HCT116 (cell line): ENCODE results near the gene PAK1. TPM values are rescaled to one million over a fixed set of nuclear protein-coding genes. Genes with fewer than 3 reads are reported as not detected.

Experiments
- ATAC-seq: fragments of 200-7000 bp; cut with Tn5 transposase; 2 replicates; pipeline ENCODE4 v1.9.1; 2020; ENCODE audit warnings: mild to moderate bottlenecking, moderate library complexity
- BruUV-seq: library from RNA; stranded (reverse); fragments of 400-500 nt; replicated peaks from 2 replicates; lab custom pipeline; 2021; lab: Mats Ljungman, UMichigan
- CTCF ChIA-PET: fragments of 300-600 bp; sonication (Branson Sonifier 250); formaldehyde crosslinking; loops from one replicate; lab custom pipeline; 2021; ENCODE audit warnings: antibody characterized with exemption; lab: Charles Lee
- POLR2A ChIA-PET: fragments of 300-600, 350-600 bp; sonication (Branson Sonifier 250); formaldehyde crosslinking; loops from one replicate; lab custom pipeline; 2021; ENCODE audit warnings: antibody characterized with exemption; lab: Charles Lee
- RAD21 ChIA-PET, 2 experiments: fragments of 300-600 bp; sonication (Branson Sonifier 250); formaldehyde crosslinking; loops; one replicate each; lab custom pipeline; 2023; ENCODE audit warnings: low total read pairs in 2 of 2; ENCODE audit not compliant: uncharacterized antibody in 2 of 2, unreplicated experiment in 2 of 2, low non-redundant PET in 1 of 2; lab: Charles Lee
- DNase-seq: peaks from one replicate; pipeline ENCODE4 v3.0.0-alpha.2; 2010; ENCODE audit warnings: low read depth, low spot score
- H2AFZ ChIP-seq: fragments of 200-600 bp; shearing (Covaris generic), sonication (generic); 2 replicates; pipeline ENCODE4 v1.6.1; 2017; ENCODE audit warnings: low read depth, mixed run types, mixed read lengths, antibody characterized with exemption, low read length; ENCODE audit not compliant: poor library complexity, severe bottlenecking
- H3K27ac ChIP-seq: 2 replicates; pipeline ENCODE4 v1.5.1; 2012; ENCODE audit warnings: low read depth, low read length
- H3K27me3 ChIP-seq: fragments of 200-600 bp; sonication (generic); 2 replicates; pipeline ENCODE4 v1.6.1; 2016; ENCODE audit warnings: mixed run types, low read length, mixed read lengths; ENCODE audit not compliant: insufficient read depth
- H3K36me3 ChIP-seq, 2 experiments: fragments of 200-500 bp in 1 of 2; fragments of 200-600 bp in 1 of 2; sonication (Bioruptor generic) in 1 of 2; sonication (generic) in 1 of 2; 2 replicates each; pipeline versions ENCODE4 v1.5.1 to v1.6.1; 2014 to 2016; ENCODE audit warnings: low read length in 2 of 2, inconsistent platforms in 1 of 2, mixed read lengths in 1 of 2, mixed run types in 1 of 2; ENCODE audit not compliant: insufficient read depth in 2 of 2, control insufficient read depth in 1 of 2
- H3K4me1 ChIP-seq, 2 experiments: fragments of 200-600 bp in 1 of 2; sonication (generic) in 1 of 2; 2 replicates each; pipeline versions ENCODE4 v1.5.1 to v1.6.1; 2012 to 2017; ENCODE audit warnings: low read length in 2 of 2, inconsistent platforms in 1 of 2, mild to moderate bottlenecking in 1 of 2, mixed read lengths in 1 of 2, mixed run types in 1 of 2, moderate library complexity in 1 of 2; ENCODE audit not compliant: insufficient read depth in 2 of 2, control insufficient read depth in 1 of 2
- H3K4me2 ChIP-seq: fragments of 200-600 bp; sonication (generic); 2 replicates; pipeline ENCODE4 v1.6.1; 2017; ENCODE audit warnings: mixed run types, low read length, mixed read lengths
- H3K4me3 ChIP-seq, 2 experiments: fragments of 200-600 bp in 1 of 2; sonication (generic) in 1 of 2; replicated peaks in 1 of 2; 2 replicates each; pipeline ENCODE4 v1.5.1; 2011 to 2016; ENCODE audit warnings: low read length in 2 of 2, control low read depth in 1 of 2, low read depth in 1 of 2, mild to moderate bottlenecking in 1 of 2, mixed read lengths in 1 of 2, mixed run types in 1 of 2
- H3K79me2 ChIP-seq: fragments of 200-600 bp; sonication (generic); 2 replicates; pipeline ENCODE4 v1.6.1; 2017; ENCODE audit warnings: mild to moderate bottlenecking, mixed run types, low read length, moderate library complexity, mixed read lengths; ENCODE audit not compliant: insufficient read depth
- H3K9ac ChIP-seq: fragments of 200-600 bp; sonication (generic); 2 replicates; pipeline ENCODE4 v1.6.1; 2016; ENCODE audit warnings: low read length, mixed read lengths
- H3K9me2 ChIP-seq: fragments of 200-600 bp; sonication (generic), shearing (Covaris generic); 2 replicates; pipeline ENCODE4 v1.6.1; 2017; ENCODE audit warnings: mixed run types, mild to moderate bottlenecking, moderate library complexity; ENCODE audit not compliant: insufficient read depth
- H3K9me3 ChIP-seq, 2 experiments: fragments of 200-500 bp in 1 of 2; fragments of 200-600 bp in 1 of 2; sonication (Bioruptor generic) in 1 of 2; sonication (generic) in 1 of 2; 2 replicates each; pipeline ENCODE4 v1.6.1; 2014 to 2017; ENCODE audit warnings: low read length in 2 of 2, mixed read lengths in 2 of 2, inconsistent platforms in 1 of 2, low read depth in 1 of 2, mild to moderate bottlenecking in 1 of 2, mixed run types in 1 of 2, moderate library complexity in 1 of 2; ENCODE audit not compliant: control insufficient read depth in 1 of 2, insufficient read depth in 1 of 2
- H4K20me1 ChIP-seq: fragments of 200-600 bp; sonication (generic), shearing (Covaris generic); 2 replicates; pipeline ENCODE4 v1.6.1; 2017; ENCODE audit warnings: mixed run types, mild to moderate bottlenecking, moderate library complexity; ENCODE audit not compliant: insufficient read depth
- CBX3 ChIP-seq: IDR thresholded peaks from 2 replicates; pipeline ENCODE4 v1.6.1; 2012; ENCODE audit warnings: low read depth
- CEBPB ChIP-seq: IDR thresholded peaks from 2 replicates; pipeline ENCODE4 v1.6.1; 2012; ENCODE audit warnings: low read depth
- EGR1 ChIP-seq: IDR thresholded peaks from 2 replicates; pipeline ENCODE4 v1.6.1; 2012; ENCODE audit warnings: low read depth
- ELF1 ChIP-seq: IDR thresholded peaks from 2 replicates; pipeline ENCODE4 v1.6.1; 2012; ENCODE audit warnings: low read depth, borderline replicate concordance
- EZH2 ChIP-seq: fragments of 200-600 bp; sonication (generic); IDR thresholded peaks from 2 replicates; pipeline ENCODE4 v1.6.1; 2017; ENCODE audit warnings: antibody characterized with exemption, mixed run types
- EZH2phosphoT487 ChIP-seq: fragments of 200-600 bp; IDR thresholded peaks from 2 replicates; pipeline ENCODE4 v1.6.1; 2018; ENCODE audit warnings: antibody characterized with exemption, borderline replicate concordance
- JUND ChIP-seq: IDR thresholded peaks from 2 replicates; pipeline ENCODE4 v1.6.1; 2012
- POLR2A ChIP-seq: IDR thresholded peaks from 2 replicates; pipeline ENCODE4 v1.7.0; 2011; ENCODE audit warnings: borderline replicate concordance; ENCODE audit not compliant: insufficient read depth, insufficient read length; ENCODE audit errors: extremely low read depth
- POLR2AphosphoS5 ChIP-seq: IDR thresholded peaks from 2 replicates; pipeline ENCODE4 v1.6.1; 2011; ENCODE audit warnings: mild to moderate bottlenecking, low read depth, low read length, moderate library complexity
- RAD21 ChIP-seq: IDR thresholded peaks from 2 replicates; pipeline ENCODE4 v1.6.1; 2012; ENCODE audit warnings: low read depth, mild to moderate bottlenecking
- SP1 ChIP-seq: IDR thresholded peaks from 2 replicates; pipeline ENCODE4 v1.6.1; 2012; ENCODE audit warnings: low read depth
- SRF ChIP-seq: IDR thresholded peaks from 2 replicates; pipeline ENCODE4 v1.6.1; 2012; ENCODE audit warnings: low read depth
- YY1 ChIP-seq: IDR thresholded peaks from 2 replicates; pipeline ENCODE4 v1.6.1; 2011; ENCODE audit warnings: low read length, low read depth, moderate library complexity, mild to moderate bottlenecking; ENCODE audit not compliant: insufficient replicate concordance; ENCODE audit errors: extremely low read depth
- ZFX ChIP-seq: fragments of 450-650 bp; IDR thresholded peaks from 2 replicates; pipeline ENCODE4 v1.6.1; 2017
- ZNF274 ChIP-seq: fragments of 200-500 bp; sonication (Bioruptor generic); IDR thresholded peaks from 2 replicates; pipeline ENCODE4 v1.6.1; 2014; ENCODE audit warnings: mild to moderate bottlenecking, low read depth, low read length, inconsistent platforms
- intact Hi-C: fragments of 100-400 bp; cut with micrococcal nuclease; formaldehyde crosslinking; loops from 2 replicates; pipeline ENCODE4 v1.10.0; 2022
- total RNA-seq: library from RNA; stranded (reverse); gene quantifications from one replicate; pipeline ENCODE4 v1.2.1, GENCODE V29; 2021; ENCODE audit not compliant: unreplicated experiment
- TF ChIP-seq, protein P1 (sequence below): IDR thresholded peaks from 2 replicates; pipeline ENCODE4 v1.6.1; 2012
- TF ChIP-seq, protein P2 (sequence below), 3 experiments: fragments of 200-600 bp in 1 of 3; sonication (generic) in 1 of 3; IDR thresholded peaks in 2 of 3; conservative IDR thresholded peaks in 1 of 3; 2 replicates each; pipeline ENCODE4 v1.5.1; 2012 to 2017; ENCODE audit warnings: low read depth in 2 of 3, low read length in 2 of 3, antibody characterized with exemption in 1 of 3, borderline replicate concordance in 1 of 3, control low read depth in 1 of 3, mild to moderate bottlenecking in 1 of 3, mixed read lengths in 1 of 3, mixed run types in 1 of 3, moderate library complexity in 1 of 3; ENCODE audit not compliant: insufficient read depth in 1 of 3
- TF ChIP-seq, protein P3 (sequence below): IDR thresholded peaks from 2 replicates; pipeline ENCODE4 v1.6.1; 2012; ENCODE audit warnings: low read depth
- TF ChIP-seq, protein P4 (sequence below): IDR thresholded peaks from 2 replicates; pipeline ENCODE4 v1.6.1; 2012
- TF ChIP-seq, protein P5 (sequence below): IDR thresholded peaks from 2 replicates; pipeline ENCODE4 v1.6.1; 2011; ENCODE audit warnings: mild to moderate bottlenecking, low read length, moderate library complexity; ENCODE audit not compliant: insufficient replicate concordance; ENCODE audit errors: extremely low read depth

Gene PAK1
- total RNA-seq, 1 experiment from 2014 or later, result 56.1 TPM

DNA sequence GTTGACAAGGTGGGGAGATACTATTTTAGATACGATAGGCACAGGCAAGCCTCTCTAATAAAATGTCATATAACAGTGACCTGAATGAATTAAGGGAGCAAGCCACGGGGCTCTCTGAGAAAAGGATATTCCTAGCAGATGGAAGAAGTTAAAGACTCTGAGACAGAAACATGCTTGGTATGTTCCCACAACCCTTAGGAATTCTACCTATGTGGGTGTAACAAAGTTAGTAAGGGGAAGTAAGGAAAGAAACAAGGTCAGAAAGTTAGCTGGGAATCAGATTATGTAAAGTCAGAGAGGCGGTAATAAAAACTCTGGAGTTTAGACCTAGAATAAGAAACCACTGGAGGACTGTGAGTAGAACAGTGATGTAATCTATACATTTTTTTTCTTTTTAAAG is 112.7 kb downstream of the PAK1 start:
- no peak overlapping the region for H3K9ac ChIP-seq
- H3K27ac ChIP-seq, result no peak overlapping the region
- no peaks in the 10 kb centered on the region for H3K36me3 ChIP-seq
- ChIA-PET RAD21 (no interaction called here), CTCF (no interaction called here), POLR2A (no interaction called here)
- BruUV-seq, result no TSS peak
- H4K20me1 ChIP-seq, result no peaks in the 10 kb centered on the region
- no peaks in the 10 kb centered on the region for H3K9me2 ChIP-seq
- no peak overlapping the region for H3K4me3 ChIP-seq
- no peak for ATAC-seq
- H3K79me2 ChIP-seq, result no peaks in the 10 kb centered on the region
- intact Hi-C loops, result no loop called here
- DNase-seq, result no peak
- H3K4me1 ChIP-seq, result peaks cover 0 to 6% of the 10 kb centered on the region in 2 experiments; a peak in 2 of 4 replicates
- TF ChIP-seq RAD21, result no peak
- TF ChIP-seq EZH2phosphoT487, result no peak
- TF ChIP-seq JUND, result no peak
- TF ChIP-seq, protein P1, sequence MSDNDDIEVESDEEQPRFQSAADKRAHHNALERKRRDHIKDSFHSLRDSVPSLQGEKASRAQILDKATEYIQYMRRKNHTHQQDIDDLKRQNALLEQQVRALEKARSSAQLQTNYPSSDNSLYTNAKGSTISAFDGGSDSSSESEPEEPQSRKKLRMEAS, result no peak
- TF ChIP-seq CBX3, result no peak
- no peak for TF ChIP-seq SRF
- TF ChIP-seq, protein P2, sequence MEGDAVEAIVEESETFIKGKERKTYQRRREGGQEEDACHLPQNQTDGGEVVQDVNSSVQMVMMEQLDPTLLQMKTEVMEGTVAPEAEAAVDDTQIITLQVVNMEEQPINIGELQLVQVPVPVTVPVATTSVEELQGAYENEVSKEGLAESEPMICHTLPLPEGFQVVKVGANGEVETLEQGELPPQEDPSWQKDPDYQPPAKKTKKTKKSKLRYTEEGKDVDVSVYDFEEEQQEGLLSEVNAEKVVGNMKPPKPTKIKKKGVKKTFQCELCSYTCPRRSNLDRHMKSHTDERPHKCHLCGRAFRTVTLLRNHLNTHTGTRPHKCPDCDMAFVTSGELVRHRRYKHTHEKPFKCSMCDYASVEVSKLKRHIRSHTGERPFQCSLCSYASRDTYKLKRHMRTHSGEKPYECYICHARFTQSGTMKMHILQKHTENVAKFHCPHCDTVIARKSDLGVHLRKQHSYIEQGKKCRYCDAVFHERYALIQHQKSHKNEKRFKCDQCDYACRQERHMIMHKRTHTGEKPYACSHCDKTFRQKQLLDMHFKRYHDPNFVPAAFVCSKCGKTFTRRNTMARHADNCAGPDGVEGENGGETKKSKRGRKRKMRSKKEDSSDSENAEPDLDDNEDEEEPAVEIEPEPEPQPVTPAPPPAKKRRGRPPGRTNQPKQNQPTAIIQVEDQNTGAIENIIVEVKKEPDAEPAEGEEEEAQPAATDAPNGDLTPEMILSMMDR (IDR thresholded peaks at IDR 0.05 in 2 of 3, conservative IDR thresholded peaks at IDR 0.05 in 1 of 3; ENCODE audit: borderline replicate concordance in 1 of 3, insufficient read depth in 1 of 3, low read depth in 2 of 3, low read length in 2 of 3), result no peak
- no peak for TF ChIP-seq YY1
- TF ChIP-seq, protein P3, sequence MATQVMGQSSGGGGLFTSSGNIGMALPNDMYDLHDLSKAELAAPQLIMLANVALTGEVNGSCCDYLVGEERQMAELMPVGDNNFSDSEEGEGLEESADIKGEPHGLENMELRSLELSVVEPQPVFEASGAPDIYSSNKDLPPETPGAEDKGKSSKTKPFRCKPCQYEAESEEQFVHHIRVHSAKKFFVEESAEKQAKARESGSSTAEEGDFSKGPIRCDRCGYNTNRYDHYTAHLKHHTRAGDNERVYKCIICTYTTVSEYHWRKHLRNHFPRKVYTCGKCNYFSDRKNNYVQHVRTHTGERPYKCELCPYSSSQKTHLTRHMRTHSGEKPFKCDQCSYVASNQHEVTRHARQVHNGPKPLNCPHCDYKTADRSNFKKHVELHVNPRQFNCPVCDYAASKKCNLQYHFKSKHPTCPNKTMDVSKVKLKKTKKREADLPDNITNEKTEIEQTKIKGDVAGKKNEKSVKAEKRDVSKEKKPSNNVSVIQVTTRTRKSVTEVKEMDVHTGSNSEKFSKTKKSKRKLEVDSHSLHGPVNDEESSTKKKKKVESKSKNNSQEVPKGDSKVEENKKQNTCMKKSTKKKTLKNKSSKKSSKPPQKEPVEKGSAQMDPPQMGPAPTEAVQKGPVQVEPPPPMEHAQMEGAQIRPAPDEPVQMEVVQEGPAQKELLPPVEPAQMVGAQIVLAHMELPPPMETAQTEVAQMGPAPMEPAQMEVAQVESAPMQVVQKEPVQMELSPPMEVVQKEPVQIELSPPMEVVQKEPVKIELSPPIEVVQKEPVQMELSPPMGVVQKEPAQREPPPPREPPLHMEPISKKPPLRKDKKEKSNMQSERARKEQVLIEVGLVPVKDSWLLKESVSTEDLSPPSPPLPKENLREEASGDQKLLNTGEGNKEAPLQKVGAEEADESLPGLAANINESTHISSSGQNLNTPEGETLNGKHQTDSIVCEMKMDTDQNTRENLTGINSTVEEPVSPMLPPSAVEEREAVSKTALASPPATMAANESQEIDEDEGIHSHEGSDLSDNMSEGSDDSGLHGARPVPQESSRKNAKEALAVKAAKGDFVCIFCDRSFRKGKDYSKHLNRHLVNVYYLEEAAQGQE, result no peak
- TF ChIP-seq ELF1, result no peak
- TF ChIP-seq, protein P4, sequence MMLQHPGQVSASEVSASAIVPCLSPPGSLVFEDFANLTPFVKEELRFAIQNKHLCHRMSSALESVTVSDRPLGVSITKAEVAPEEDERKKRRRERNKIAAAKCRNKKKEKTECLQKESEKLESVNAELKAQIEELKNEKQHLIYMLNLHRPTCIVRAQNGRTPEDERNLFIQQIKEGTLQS, result no peak
- no peak for TF ChIP-seq EZH2
- no peak for TF ChIP-seq CEBPB
- TF ChIP-seq, protein P5, sequence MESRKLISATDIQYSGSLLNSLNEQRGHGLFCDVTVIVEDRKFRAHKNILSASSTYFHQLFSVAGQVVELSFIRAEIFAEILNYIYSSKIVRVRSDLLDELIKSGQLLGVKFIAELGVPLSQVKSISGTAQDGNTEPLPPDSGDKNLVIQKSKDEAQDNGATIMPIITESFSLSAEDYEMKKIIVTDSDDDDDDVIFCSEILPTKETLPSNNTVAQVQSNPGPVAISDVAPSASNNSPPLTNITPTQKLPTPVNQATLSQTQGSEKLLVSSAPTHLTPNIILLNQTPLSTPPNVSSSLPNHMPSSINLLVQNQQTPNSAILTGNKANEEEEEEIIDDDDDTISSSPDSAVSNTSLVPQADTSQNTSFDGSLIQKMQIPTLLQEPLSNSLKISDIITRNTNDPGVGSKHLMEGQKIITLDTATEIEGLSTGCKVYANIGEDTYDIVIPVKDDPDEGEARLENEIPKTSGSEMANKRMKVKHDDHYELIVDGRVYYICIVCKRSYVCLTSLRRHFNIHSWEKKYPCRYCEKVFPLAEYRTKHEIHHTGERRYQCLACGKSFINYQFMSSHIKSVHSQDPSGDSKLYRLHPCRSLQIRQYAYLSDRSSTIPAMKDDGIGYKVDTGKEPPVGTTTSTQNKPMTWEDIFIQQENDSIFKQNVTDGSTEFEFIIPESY, result no peak
- no peak for TF ChIP-seq EGR1
- no peak for TF ChIP-seq ZNF274
- TF ChIP-seq POLR2A, result no peak
- no peak for TF ChIP-seq SP1
- no peak for TF ChIP-seq ZFX
- no peak for TF ChIP-seq POLR2AphosphoS5
- TF ChIP-seq, all 23 proteins: peak for 0
- Histone ChIP-seq H3K27me3 (no peaks in the 10 kb centered on the region), H3K9me3 (peaks cover 0 to 3% of the 10 kb centered on the region in 2 experiments; a peak in 1 of 4 replicates), H2AFZ (no peak overlapping the region), H3K4me2 (no peak overlapping the region)
